Fibroblast of lung (primary cell): Measurements from ENCODE around the gene GRAMD4. TPM values are rescaled to one million over a fixed set of nuclear protein-coding genes. Genes with fewer than 3 reads are reported as not detected.

Experiments used
- DNase-seq, 2 donors: peaks; one replicate each; pipeline versions ENCODE4 v3.0.0 to v3.0.0-alpha.2; 2010; ENCODE audit warnings: low read depth in 2 of 2
- H2AFZ ChIP-seq: 2 replicates; pipeline ENCODE4 v1.5.1; 2012; ENCODE audit warnings: low read length, control low read depth, inconsistent platforms
- H3K27ac ChIP-seq: 2 replicates; pipeline ENCODE4 v1.5.1; 2011; ENCODE audit warnings: low read length, control low read depth; ENCODE audit not compliant: insufficient read depth
- H3K27me3 ChIP-seq: 2 replicates; pipeline ENCODE4 v1.5.1; 2011; ENCODE audit warnings: mild to moderate bottlenecking, low read length; ENCODE audit not compliant: control insufficient read depth, insufficient read depth
- H3K36me3 ChIP-seq: 2 replicates; pipeline ENCODE4 v1.5.1; 2011; ENCODE audit warnings: low read length; ENCODE audit not compliant: control insufficient read depth, insufficient read depth
- H3K4me1 ChIP-seq: 2 replicates; pipeline ENCODE4 v1.5.1; 2011; ENCODE audit warnings: low read length; ENCODE audit not compliant: control insufficient read depth, insufficient read depth; ENCODE audit errors: extremely low read depth
- H3K4me2 ChIP-seq: 2 replicates; pipeline ENCODE4 v1.5.1; 2011; ENCODE audit warnings: low read length, control low read depth; ENCODE audit not compliant: insufficient read depth; ENCODE audit errors: extremely low read depth
- H3K4me3 ChIP-seq, 4 experiments: fragments of 200-600 bp in 1 of 4; sonication (generic) in 1 of 4; replicated peaks in 1 of 4; 2 replicates each; pipeline ENCODE4 v1.5.1; 2011 to 2016; ENCODE audit warnings: low read length in 4 of 4, low read depth in 3 of 4, mild to moderate bottlenecking in 3 of 4, control low read depth in 2 of 4, inconsistent platforms in 1 of 4, mixed read lengths in 1 of 4; ENCODE audit not compliant: insufficient read depth in 1 of 4; ENCODE audit errors: control extremely low read depth in 1 of 4
- H3K79me2 ChIP-seq: 2 replicates; pipeline ENCODE4 v1.5.1; 2012; ENCODE audit warnings: mild to moderate bottlenecking, low read length, inconsistent platforms; ENCODE audit not compliant: control insufficient read depth, insufficient read depth
- H3K9ac ChIP-seq: 2 replicates; pipeline ENCODE4 v1.5.1; 2011; ENCODE audit warnings: mild to moderate bottlenecking, low read length, control low read depth; ENCODE audit not compliant: insufficient read depth
- H3K9me3 ChIP-seq: 2 replicates; pipeline ENCODE4 v1.5.1; 2012; ENCODE audit warnings: low read depth, low read length; ENCODE audit not compliant: control insufficient read depth, insufficient read depth
- H4K20me1 ChIP-seq: 2 replicates; pipeline ENCODE4 v1.5.1; 2011; ENCODE audit warnings: low read length; ENCODE audit not compliant: control insufficient read depth, insufficient read depth; ENCODE audit errors: extremely low read depth
- CTCF ChIP-seq, 2 donors: IDR thresholded peaks in 1 of 2; conservative IDR thresholded peaks in 1 of 2; 1 replicate in 1 of 2; 2 replicates in 1 of 2; pipeline ENCODE4 v1.5.1; 2011 to 2012; ENCODE audit warnings: low read length in 2 of 2, control low read depth in 1 of 2, inconsistent platforms in 1 of 2, low read depth in 1 of 2, mild to moderate bottlenecking in 1 of 2
- EZH2 ChIP-seq: IDR thresholded peaks from 2 replicates; pipeline ENCODE4 v1.5.1; 2012; ENCODE audit warnings: low read length, control low read depth, mild to moderate bottlenecking; ENCODE audit errors: missing control alignments
- polyA plus RNA-seq, 2 donors: library from polyadenylated mRNA; depleted of rRNA in 1 of 2; stranded (reverse) in 1 of 2; unstranded in 1 of 2; fragments of >200 nt; gene quantifications; 2 replicates each; pipeline ENCODE4 v1.2.1, GENCODE V29; 2011 to 2012; ENCODE audit warnings: missing spikeins in 1 of 2
- total RNA-seq: library from RNA; depleted of rRNA; stranded (reverse); fragments of >200 nt; gene quantifications from 2 replicates; pipeline ENCODE4 v1.2.1, GENCODE V29; 2014

Gene GRAMD4
- total and polyA plus RNA-seq, 2 donors (not counting 1 experiment from before 2014, with no cell fraction given) = 7.5 to 37.3 TPM

GRCh38 chr22:46665751-46666280 lies 45.6 kb downstream of the GRAMD4 start:
- H3K4me2 ChIP-seq = no peak overlapping the region
- no peaks in the 10 kb centered on the region for H3K27me3 ChIP-seq
- H2AFZ ChIP-seq = no peak overlapping the region
- no peaks in the 10 kb centered on the region for H3K4me1 ChIP-seq
- H3K4me3 ChIP-seq = no peak overlapping the region
- H3K36me3 ChIP-seq = no peaks in the 10 kb centered on the region
- DNase-seq = no peak
- no peaks in the 10 kb centered on the region for H3K9me3 ChIP-seq
- H3K27ac ChIP-seq = no peak overlapping the region
- H3K79me2 ChIP-seq = no peaks in the 10 kb centered on the region
- no peak overlapping the region for H3K9ac ChIP-seq
- no peaks in the 10 kb centered on the region for H4K20me1 ChIP-seq
- TF ChIP-seq EZH2 (no peak), CTCF (conservative IDR thresholded peaks at IDR 0.05 in 1 of 2, IDR thresholded peaks at IDR 0.05 in 1 of 2; ENCODE audit: low read depth in 1 of 2, low read length in 2 of 2) (no peak)

- Histone ChIP-seq H4K20me1 (no peaks in the 10 kb centered on the region), H3K4me3 (no peak overlapping the region), H3K27me3 (no peaks in the 10 kb centered on the region), H3K4me1 (no peaks in the 10 kb centered on the region), H3K27ac (no peak overlapping the region), H3K9ac (no peak overlapping the region), H3K9me3 (no peaks in the 10 kb centered on the region), H3K36me3 (no peaks in the 10 kb centered on the region), H3K4me2 (no peak overlapping the region), H2AFZ (no peak overlapping the region), H3K79me2 (no peaks in the 10 kb centered on the region)
- TF ChIP-seq CTCF (conservative IDR thresholded peaks at IDR 0.05 in 1 of 2, IDR thresholded peaks at IDR 0.05 in 1 of 2; ENCODE audit: low read depth in 1 of 2, low read length in 2 of 2) = no peak
- no peak for TF ChIP-seq EZH2
- no peak for DNase-seq
Measured at GRCh38 chr22:46666577-46667244, 46.5 kb downstream of the GRAMD4 start.

GRCh38 chr22:46667245-46667623 lies 47.0 kb downstream of the GRAMD4 start:
- Histone ChIP-seq H3K9me3 (no peaks in the 10 kb centered on the region), H3K36me3 (no peaks in the 10 kb centered on the region), H3K27ac (no peak overlapping the region), H3K4me3 (no peak overlapping the region), H3K9ac (no peak overlapping the region), H3K4me1 (no peaks in the 10 kb centered on the region), H3K4me2 (no peak overlapping the region), H3K27me3 (no peaks in the 10 kb centered on the region), H2AFZ (no peak overlapping the region), H3K79me2 (no peaks in the 10 kb centered on the region), H4K20me1 (no peaks in the 10 kb centered on the region)
- TF ChIP-seq CTCF (conservative IDR thresholded peaks at IDR 0.05 in 1 of 2, IDR thresholded peaks at IDR 0.05 in 1 of 2; ENCODE audit: low read depth in 1 of 2, low read length in 2 of 2) (no peak), EZH2 (no peak)
- no peak for DNase-seq
